K562 (cell line): Measurements from ENCODE around the gene MBP. TPM values are rescaled to one million over a fixed set of nuclear protein-coding genes. Genes with fewer than 3 reads are reported as not detected.

Source experiments
- ATAC-seq: fragments of 200-7000 bp; cut with Tn5 transposase; 3 replicates; pipeline ENCODE4 v1.9.1; 2020; ENCODE audit warnings: moderate library complexity
- BruUV-seq: library from RNA; stranded (reverse); fragments of 400-500 nt; replicated peaks from 2 replicates; lab custom pipeline; 2021; lab: Mats Ljungman, UMichigan
- CTCF ChIA-PET: fragments of 300-600 bp; formaldehyde crosslinking; extraction: SDS; loops from one replicate; lab custom pipeline; 2021; ENCODE audit warnings: low intra/inter-chr PET ratio; lab: Yijun Ruan, JAX
- POLR2A ChIA-PET: fragments of 300-600, 350-650 bp; sonication (Branson Sonifier 250); formaldehyde crosslinking; extraction: SDS; loops from one replicate; lab custom pipeline; 2021; ENCODE audit warnings: antibody characterized with exemption, inconsistent platforms; lab: Yijun Ruan, JAX
- DNase-seq, 4 experiments: peaks; one replicate each; pipeline versions ENCODE4 v3.0.0 to v3.0.0-alpha.2; 2011 to 2018; ENCODE audit warnings: low spot score in 3 of 4, mixed read lengths in 3 of 4; ENCODE audit errors: extremely low read depth in 1 of 4
- FAIRE-seq: peaks from 2 replicates; lab custom pipeline; 2011; peaks lifted over from hg19 to GRCh38; lab: Jason Lieb, UNC
- H2AFZ ChIP-seq: 2 replicates; pipeline ENCODE4 v1.6.0; 2011; ENCODE audit warnings: low read depth, low read length, control low read depth, inconsistent platforms
- H3K27ac ChIP-seq: fragments of 200-600 bp; 3 replicates; pipeline ENCODE4 v1.8.0; 2011; ENCODE audit warnings: low read depth, mild to moderate bottlenecking, control low read depth, inconsistent platforms, low read length, moderate library complexity, mixed read lengths; ENCODE audit errors: extremely low read depth
- H3K27me3 ChIP-seq, 2 experiments: fragments of 300-600 bp in 1 of 2; 2 replicates in 1 of 2; 3 replicates in 1 of 2; pipeline versions ENCODE4 v1.6.0 to v1.8.0; 2011; ENCODE audit warnings: inconsistent platforms in 2 of 2, low read length in 2 of 2, mild to moderate bottlenecking in 1 of 2, mixed read lengths in 1 of 2, moderate library complexity in 1 of 2; ENCODE audit not compliant: control insufficient read depth in 2 of 2, insufficient read depth in 2 of 2
- H3K36me3 ChIP-seq: fragments of 300-600 bp; 3 replicates; pipeline ENCODE4 v1.8.0; 2011; ENCODE audit warnings: mild to moderate bottlenecking, low read length, inconsistent platforms; ENCODE audit not compliant: control insufficient read depth, insufficient read depth
- H3K4me1 ChIP-seq, 2 experiments: fragments of 200-600 bp in 1 of 2; replicated peaks in 1 of 2; 2 replicates in 1 of 2; 3 replicates in 1 of 2; pipeline versions ENCODE4 v1.5.1 to v1.8.0; 2011; ENCODE audit warnings: inconsistent platforms in 2 of 2, low read length in 2 of 2, mild to moderate bottlenecking in 1 of 2, mixed read lengths in 1 of 2, moderate library complexity in 1 of 2; ENCODE audit not compliant: control insufficient read depth in 2 of 2, insufficient read depth in 2 of 2
- H3K4me2 ChIP-seq: 2 replicates; pipeline ENCODE4 v1.6.1; 2011; ENCODE audit warnings: low read length, control low read depth, inconsistent platforms, mixed read lengths; ENCODE audit not compliant: insufficient read depth
- H3K4me3 ChIP-seq: fragments of 200-600 bp; sonication (generic), shearing (Covaris generic); 2 replicates; pipeline ENCODE4 v1.5.1; 2016; ENCODE audit warnings: control low read depth, inconsistent platforms
- H3K79me2 ChIP-seq: fragments of 200-600 bp; 3 replicates; pipeline ENCODE4 v1.8.0; 2011; ENCODE audit warnings: low read length, inconsistent platforms; ENCODE audit not compliant: control insufficient read depth, insufficient read depth
- H3K9ac ChIP-seq, 2 experiments: 2 replicates each; pipeline versions ENCODE4 v1.6.0 to v1.6.1; 2011; ENCODE audit warnings: low read depth in 2 of 2, low read length in 2 of 2, control low read depth in 1 of 2, inconsistent platforms in 1 of 2, mild to moderate bottlenecking in 1 of 2, mixed read lengths in 1 of 2; ENCODE audit not compliant: insufficient read depth in 1 of 2
- H3K9me1 ChIP-seq: one replicate; pipeline ENCODE4 v1.6.0; 2011; ENCODE audit warnings: inconsistent platforms, mild to moderate bottlenecking, low read length, moderate library complexity; ENCODE audit not compliant: control insufficient read depth, insufficient read depth
- H3K9me3 ChIP-seq: replicated peaks from 2 replicates; pipeline ENCODE4 v1.5.1; 2011; ENCODE audit warnings: low read depth, low read length, inconsistent platforms; ENCODE audit not compliant: control insufficient read depth, insufficient read depth
- H4K20me1 ChIP-seq: replicated peaks from 2 replicates; pipeline ENCODE4 v1.6.1; 2011; ENCODE audit warnings: low read length, inconsistent platforms, mixed read lengths; ENCODE audit not compliant: control insufficient read depth, insufficient read depth
- CEBPG ChIP-seq, 3 experiments: fragments of 200-800 bp in 1 of 3; sonication (Bioruptor generic) in 1 of 3; sonication (generic) in 1 of 3; formaldehyde crosslinking in 1 of 3; IDR thresholded peaks in 2 of 3; conservative IDR thresholded peaks in 1 of 3; 2 replicates each; pipeline versions ENCODE4 v1.6.1 to v1.8.0; 2016 to 2022; ENCODE audit warnings: missing compliant biosample characterization in 2 of 3, missing genetic modification characterization in 2 of 3, mild to moderate bottlenecking in 1 of 3, missing genetic modification reagents in 1 of 3
- KDM5B ChIP-seq: fragments of 200-600 bp; sonication (generic); IDR thresholded peaks from 2 replicates; pipeline ENCODE4 v1.6.1; 2012; ENCODE audit warnings: low read depth, mild to moderate bottlenecking, moderate library complexity, low read length, control low read depth, inconsistent platforms; ENCODE audit not compliant: insufficient replicate concordance
- NEUROD1 ChIP-seq: fragments of 150-350 bp; IDR thresholded peaks from 2 replicates; pipeline ENCODE4 v1.6.1; 2014; ENCODE audit warnings: borderline replicate concordance, low read length, low read depth; ENCODE audit not compliant: partially characterized antibody
- NFATC3 ChIP-seq: fragments of 450-650 bp; IDR thresholded peaks from 2 replicates; pipeline ENCODE4 v1.6.1; 2017; ENCODE audit warnings: mild to moderate bottlenecking
- RCOR1 ChIP-seq, 2 experiments: IDR thresholded peaks; 2 replicates each; pipeline ENCODE4 v1.6.1; 2012; ENCODE audit warnings: low read depth in 2 of 2, low read length in 2 of 2, borderline replicate concordance in 1 of 2, improper control_type of control experiment in 1 of 2
- SIN3B ChIP-seq: fragments of 450-650 bp; IDR thresholded peaks from 2 replicates; pipeline ENCODE4 v1.6.1; 2017; ENCODE audit warnings: low read depth, mild to moderate bottlenecking, moderate library complexity
- SMAD1 ChIP-seq: fragments of 150-350 bp; IDR thresholded peaks from 2 replicates; pipeline ENCODE4 v1.6.1; 2014; ENCODE audit warnings: low read length, low read depth; ENCODE audit not compliant: partially characterized antibody
- SMARCA4 ChIP-seq: fragments of 450-650 bp; IDR thresholded peaks from 2 replicates; pipeline ENCODE4 v1.6.1; 2016
- TEAD2 ChIP-seq: fragments of 450-650 bp; IDR thresholded peaks from 2 replicates; pipeline ENCODE4 v1.6.1; 2016; ENCODE audit warnings: missing genetic modification characterization, control low read depth, missing compliant biosample characterization
- ZNF589 ChIP-seq: fragments of 200-800 bp; sonication (Bioruptor generic); IDR thresholded peaks from 2 replicates; pipeline ENCODE4 v1.6.1; 2016; ENCODE audit warnings: low read depth, missing genetic modification characterization, missing compliant biosample characterization
- ZNF695 ChIP-seq: fragments of 450-650 bp; formaldehyde crosslinking; IDR thresholded peaks from 2 replicates; pipeline ENCODE4 v1.4.0; 2020; ENCODE audit warnings: mild to moderate bottlenecking, moderate library complexity
- ZNF707 ChIP-seq: fragments of 250-450 bp; sonication (Bioruptor Pico); conservative IDR thresholded peaks from 2 replicates; pipeline ENCODE4 v1.8.0; 2022; ENCODE audit warnings: inconsistent platforms, mild to moderate bottlenecking, moderate library complexity
- whole genome bisulfite sequencing: fragments of 100-300 bp; shearing (Covaris generic); methylation state at CpG from one replicate; pipeline ENCODE4 v1.1.6; 2016; ENCODE audit warnings: low coverage, mixed read lengths; ENCODE audit not compliant: insufficient coverage; ENCODE audit errors: missing lambda C conversion rate; 5-methylcytosine and 5-hydroxymethylcytosine counted together
- in situ Hi-C: fragments of 300-500 bp; cut with MboI; formaldehyde crosslinking; loops from 4 replicates; pipeline ENCODE4 v1.15.0; 2018; ENCODE audit warnings: inconsistent platforms, mixed read lengths
- intact Hi-C: fragments of 100-400 bp; cut with micrococcal nuclease; formaldehyde crosslinking; loops from 2 replicates; pipeline ENCODE4 v1.14.2; 2022
- polyA plus RNA-seq, 8 experiments: library from polyadenylated mRNA; depleted of rRNA in 4 of 8; stranded (reverse) in 5 of 8; unstranded in 3 of 8; fragments of >200 nt; fragmentation: Nextera tagmentation in 2 of 8; fragmentation: Illumina TruSeq in 1 of 8; extraction: Ambion mirVana in 2 of 8; extraction: Trizol in 1 of 8; gene quantifications; 2 replicates each; pipeline versions ENCODE4 v1.2.1 to v1.2.3, GENCODE V29; 2011 to 2014; ENCODE audit warnings: inconsistent platforms in 1 of 8, missing spikeins in 1 of 8
- total RNA-seq, 7 experiments: library from RNA; depleted of rRNA in 6 of 7; stranded (reverse); fragments of >200 nt in 6 of 7; fragmentation: Illumina TruSeq in 2 of 7; extraction: Trizol in 2 of 7; gene quantifications; 2 replicates each; pipeline versions ENCODE4 v1.2.1 to v1.2.3, GENCODE V29; 2011 to 2021; ENCODE audit warnings: low replicate concordance in 1 of 7
- TF ChIP-seq, protein P1 (sequence below): sonication (generic); formaldehyde crosslinking; IDR thresholded peaks from 2 replicates; pipeline ENCODE4 v1.4.0; 2020; ENCODE audit warnings: mild to moderate bottlenecking, missing genetic modification reagents
- TF ChIP-seq, protein P2 (sequence below), 2 experiments: fragments of 450-650 bp in 1 of 2; IDR thresholded peaks; 2 replicates each; pipeline ENCODE4 v1.6.1; 2011 to 2017; ENCODE audit warnings: low read depth in 2 of 2, antibody characterized with exemption in 1 of 2, borderline replicate concordance in 1 of 2, low read length in 1 of 2, mild to moderate bottlenecking in 1 of 2, mixed read lengths in 1 of 2; ENCODE audit not compliant: control insufficient read depth in 1 of 2

The MBP gene
- total and polyA plus RNA-seq, 9 of the 15 experiments (the other 6 are each of a cell fraction or from before 2014, with no cell fraction given), result 0.09 TPM; not detected in 8

DNA sequence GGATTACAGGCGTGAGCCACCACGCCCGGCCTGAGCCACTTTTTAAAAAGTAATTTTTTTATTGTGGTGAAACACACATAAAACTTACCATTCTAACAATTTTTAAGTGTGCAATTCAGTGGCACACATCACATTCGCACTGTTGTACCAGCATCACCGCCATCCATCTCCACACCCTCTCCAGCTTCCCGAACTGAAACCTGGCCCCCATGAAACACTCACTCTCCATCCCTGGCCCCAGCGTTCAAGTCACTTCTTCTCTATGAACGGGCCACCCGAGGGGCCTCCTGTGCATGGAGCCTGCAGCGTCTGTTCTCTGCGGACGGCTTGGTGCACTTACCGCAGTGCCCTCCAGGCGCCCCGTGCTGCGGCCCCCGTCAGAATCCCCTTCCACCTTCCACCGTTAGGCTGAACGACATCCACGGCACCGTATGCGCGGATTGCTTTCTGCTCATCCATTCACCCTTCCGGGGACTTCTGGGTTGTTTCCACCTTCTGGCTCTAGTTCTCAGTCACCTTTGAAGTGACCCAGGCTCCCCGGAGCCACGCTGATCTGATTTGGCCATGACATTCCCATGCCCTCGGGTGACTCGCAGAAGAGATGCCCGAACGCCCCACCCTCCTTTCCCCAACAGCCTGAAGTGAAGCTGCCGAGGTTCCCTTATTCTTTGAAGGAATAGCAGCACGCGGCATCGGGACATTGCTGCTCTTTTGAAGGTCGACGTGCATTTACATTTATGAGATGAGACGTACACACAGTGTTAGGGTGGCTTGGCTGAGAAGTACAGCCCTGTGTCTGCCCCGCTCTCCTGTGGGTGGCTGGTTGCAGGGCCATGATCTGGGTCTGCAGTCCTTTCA lies 134.4 kb downstream of the MBP start:
- no peak overlapping the region for H3K27ac ChIP-seq
- no peaks in the 10 kb centered on the region for H3K79me2 ChIP-seq
- H2AFZ ChIP-seq, result no peak overlapping the region
- no peaks in the 10 kb centered on the region for H3K36me3 ChIP-seq
- no TSS peak for BruUV-seq
- no peak overlapping the region for H3K9ac ChIP-seq
- H3K4me3 ChIP-seq, result no peak overlapping the region
- ATAC-seq (no peak), DNase-seq (no peak), FAIRE-seq (no peak)
- H4K20me1 ChIP-seq, result no peaks in the 10 kb centered on the region
- no peaks in the 10 kb centered on the region for H3K9me3 ChIP-seq
- ChIA-PET POLR2A (interaction anchor here (0.6 to 1.1 kb wide), 2 partner anchors 13 to 15 kb away, joined by 3 read pairs; no protein-coding TSS in a partner anchor), CTCF (no interaction called here)
- intact Hi-C loops (no loop called here), in situ Hi-C loops (no loop called here)
- 5% methylated on average over 30 of the region's 38 CpGs for WGBS
- no peak overlapping the region for H3K4me2 ChIP-seq
- no peaks in the 10 kb centered on the region; a peak in 1 of 5 replicates for H3K4me1 ChIP-seq
- no peaks in the 10 kb centered on the region for H3K9me1 ChIP-seq
- peaks cover 11 to 34% of the 10 kb centered on the region in 2 experiments; a peak in 4 of 5 replicates for H3K27me3 ChIP-seq
- TF ChIP-seq KDM5B, result no peak
- no peak for TF ChIP-seq SIN3B
- no peak for TF ChIP-seq CEBPG (CRISPR knock-in tag; IDR thresholded peaks at IDR 0.05)
- TF ChIP-seq CEBPG (tag; conservative IDR thresholded peaks at IDR 0.05 in 1 of 2, IDR thresholded peaks at IDR 0.05 in 1 of 2), result no peak
- no peak for TF ChIP-seq SMAD1
- TF ChIP-seq, protein P1, sequence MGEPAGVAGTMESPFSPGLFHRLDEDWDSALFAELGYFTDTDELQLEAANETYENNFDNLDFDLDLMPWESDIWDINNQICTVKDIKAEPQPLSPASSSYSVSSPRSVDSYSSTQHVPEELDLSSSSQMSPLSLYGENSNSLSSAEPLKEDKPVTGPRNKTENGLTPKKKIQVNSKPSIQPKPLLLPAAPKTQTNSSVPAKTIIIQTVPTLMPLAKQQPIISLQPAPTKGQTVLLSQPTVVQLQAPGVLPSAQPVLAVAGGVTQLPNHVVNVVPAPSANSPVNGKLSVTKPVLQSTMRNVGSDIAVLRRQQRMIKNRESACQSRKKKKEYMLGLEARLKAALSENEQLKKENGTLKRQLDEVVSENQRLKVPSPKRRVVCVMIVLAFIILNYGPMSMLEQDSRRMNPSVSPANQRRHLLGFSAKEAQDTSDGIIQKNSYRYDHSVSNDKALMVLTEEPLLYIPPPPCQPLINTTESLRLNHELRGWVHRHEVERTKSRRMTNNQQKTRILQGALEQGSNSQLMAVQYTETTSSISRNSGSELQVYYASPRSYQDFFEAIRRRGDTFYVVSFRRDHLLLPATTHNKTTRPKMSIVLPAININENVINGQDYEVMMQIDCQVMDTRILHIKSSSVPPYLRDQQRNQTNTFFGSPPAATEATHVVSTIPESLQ, result no peak
- TF ChIP-seq NEUROD1, result no peak
- TF ChIP-seq, protein P2, sequence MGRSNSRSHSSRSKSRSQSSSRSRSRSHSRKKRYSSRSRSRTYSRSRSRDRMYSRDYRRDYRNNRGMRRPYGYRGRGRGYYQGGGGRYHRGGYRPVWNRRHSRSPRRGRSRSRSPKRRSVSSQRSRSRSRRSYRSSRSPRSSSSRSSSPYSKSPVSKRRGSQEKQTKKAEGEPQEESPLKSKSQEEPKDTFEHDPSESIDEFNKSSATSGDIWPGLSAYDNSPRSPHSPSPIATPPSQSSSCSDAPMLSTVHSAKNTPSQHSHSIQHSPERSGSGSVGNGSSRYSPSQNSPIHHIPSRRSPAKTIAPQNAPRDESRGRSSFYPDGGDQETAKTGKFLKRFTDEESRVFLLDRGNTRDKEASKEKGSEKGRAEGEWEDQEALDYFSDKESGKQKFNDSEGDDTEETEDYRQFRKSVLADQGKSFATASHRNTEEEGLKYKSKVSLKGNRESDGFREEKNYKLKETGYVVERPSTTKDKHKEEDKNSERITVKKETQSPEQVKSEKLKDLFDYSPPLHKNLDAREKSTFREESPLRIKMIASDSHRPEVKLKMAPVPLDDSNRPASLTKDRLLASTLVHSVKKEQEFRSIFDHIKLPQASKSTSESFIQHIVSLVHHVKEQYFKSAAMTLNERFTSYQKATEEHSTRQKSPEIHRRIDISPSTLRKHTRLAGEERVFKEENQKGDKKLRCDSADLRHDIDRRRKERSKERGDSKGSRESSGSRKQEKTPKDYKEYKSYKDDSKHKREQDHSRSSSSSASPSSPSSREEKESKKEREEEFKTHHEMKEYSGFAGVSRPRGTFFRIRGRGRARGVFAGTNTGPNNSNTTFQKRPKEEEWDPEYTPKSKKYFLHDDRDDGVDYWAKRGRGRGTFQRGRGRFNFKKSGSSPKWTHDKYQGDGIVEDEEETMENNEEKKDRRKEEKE (IDR thresholded peaks at IDR 0.05; ENCODE audit: borderline replicate concordance in 1 of 2, control insufficient read depth in 1 of 2, low read depth in 2 of 2, low read length in 1 of 2), result no peak
- TF ChIP-seq TEAD2, result no peak
- TF ChIP-seq ZNF695, result no peak
- no peak for TF ChIP-seq NFATC3
- no peak for TF ChIP-seq RCOR1 (IDR thresholded peaks at IDR 0.05; ENCODE audit: borderline replicate concordance in 1 of 2, low read depth in 2 of 2, low read length in 2 of 2)
- no peak for TF ChIP-seq SMARCA4
- TF ChIP-seq ZNF707 (CRISPR knock-in tag), result no peak
- no peak for TF ChIP-seq ZNF589
